Hematopoietic multipotent progenitor cell treated with erythropoietin and hydrocortisone succinate and interleukin-3 and kit ligand, for 17 days (in vitro differentiated cells): ENCODE data around the gene TMC1.
A peak's percentile ranks its signal among the peaks of the same experiment; 100 is the strongest.
"Not testable (repeated sequence)": the region's sequence is repeated elsewhere in the genome, so short reads cannot be mapped to it uniquely, and the experiment has no call there.

Source experiments
- DNase-seq: peaks from one replicate; pipeline ENCODE4 v3.0.0-alpha.2; 2015; ENCODE audit warnings: low spot score

TMC1 gene

DNA sequence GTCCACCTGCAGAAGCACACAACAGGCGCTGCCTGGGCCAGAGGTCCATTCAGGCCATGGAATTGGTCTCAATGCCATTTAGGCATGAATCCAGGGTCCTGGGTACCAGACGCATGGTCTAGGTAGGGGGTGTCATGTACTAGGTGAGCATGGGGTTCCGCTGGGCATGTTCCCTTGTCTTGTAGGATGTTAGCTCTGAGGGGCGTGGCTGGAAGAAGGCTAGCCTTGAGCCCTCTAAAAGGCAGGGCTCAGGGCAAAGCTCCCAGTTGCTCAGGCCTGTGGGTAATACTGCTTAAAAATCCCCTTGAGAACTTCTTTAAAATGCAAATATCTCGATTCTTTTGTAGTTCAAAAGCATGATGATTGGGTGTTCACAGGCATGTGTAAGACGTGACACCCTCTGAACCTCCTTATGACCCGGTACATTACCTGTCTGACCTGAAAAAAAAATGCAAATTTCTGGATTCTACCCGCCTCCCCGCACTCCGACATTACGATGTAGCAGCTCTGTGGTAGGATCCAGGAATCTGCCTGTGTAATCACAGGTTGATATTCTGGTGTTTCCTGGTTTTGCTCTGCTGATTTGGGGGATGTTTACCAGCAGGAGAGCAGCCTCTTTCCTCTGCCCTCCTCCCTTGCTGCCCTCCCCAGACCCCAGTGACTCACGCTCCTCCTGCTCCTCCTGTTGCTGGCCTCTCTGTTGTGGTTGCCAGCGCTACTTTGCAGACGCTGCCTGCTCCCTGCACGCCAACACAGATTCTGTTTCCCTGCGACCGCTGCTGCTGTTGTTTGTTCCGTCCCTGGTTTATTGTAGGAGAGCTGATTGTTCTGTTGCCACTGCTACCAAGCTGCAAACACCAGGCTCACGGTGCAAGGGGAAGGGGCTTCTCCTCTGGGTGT, 5.7 kb downstream of the TMC1 start:
- DNase-seq = no peak

DNA sequence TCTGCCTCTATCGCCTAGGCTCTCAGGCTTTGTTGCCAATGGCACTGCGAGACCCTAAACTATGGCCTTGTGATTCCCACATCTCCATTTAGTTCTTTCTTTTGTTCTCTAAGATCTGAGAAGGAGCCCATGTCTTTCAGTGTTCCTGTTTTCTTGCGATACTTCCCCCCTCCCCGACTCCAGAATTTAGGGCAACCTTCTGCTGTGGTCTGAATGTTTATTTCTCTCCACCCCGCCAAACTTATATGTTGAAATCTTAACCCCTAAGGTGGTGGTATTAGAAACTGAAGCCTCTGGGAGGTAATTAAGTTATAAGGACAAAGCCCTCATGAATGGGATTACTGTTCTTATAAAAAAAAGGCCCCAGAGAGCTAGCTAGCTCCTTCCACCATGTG, 6.4 kb downstream of the TMC1 start:
- no peak for DNase-seq

DNA sequence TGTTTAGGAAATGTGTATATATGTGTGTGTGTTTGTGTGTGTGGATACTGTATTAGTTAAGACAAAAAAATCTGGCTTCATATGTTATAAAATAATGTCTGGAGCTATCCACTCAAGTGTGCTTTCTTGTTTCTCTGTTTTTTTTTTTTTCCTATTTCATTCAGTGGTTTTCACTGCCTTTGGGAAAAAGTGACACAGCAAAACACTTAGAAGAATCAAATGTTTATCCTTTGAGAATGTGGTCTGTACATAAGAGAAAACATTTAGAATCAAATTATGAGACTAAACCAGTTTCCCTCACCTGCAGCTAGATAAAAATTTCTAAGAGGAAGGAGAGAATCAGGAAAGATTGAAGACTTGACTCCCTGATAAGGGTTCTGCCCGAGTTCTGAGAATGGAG, 8.1 kb downstream of the TMC1 start:
- DNase-seq = no peak

DNA sequence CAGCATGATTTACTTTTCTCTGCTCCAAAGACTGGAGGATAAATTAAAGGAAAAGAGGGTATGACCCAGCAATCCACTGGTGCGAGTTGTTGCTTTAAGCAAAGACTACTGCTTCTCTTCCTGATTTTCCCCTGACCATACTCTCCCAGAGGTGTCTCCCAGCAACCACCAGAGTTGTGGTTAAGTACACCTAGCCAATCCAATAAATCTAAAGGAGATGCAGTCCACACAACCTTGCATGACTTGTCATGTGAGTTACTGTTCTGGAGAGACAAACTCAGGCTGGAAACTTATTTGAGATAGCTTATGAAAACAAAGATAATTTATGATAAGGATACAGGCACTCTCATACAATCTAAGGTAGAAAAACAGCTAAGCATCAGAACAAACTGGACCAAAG, 11.9 kb downstream of the TMC1 start:
- DNase-seq = no peak

DNA sequence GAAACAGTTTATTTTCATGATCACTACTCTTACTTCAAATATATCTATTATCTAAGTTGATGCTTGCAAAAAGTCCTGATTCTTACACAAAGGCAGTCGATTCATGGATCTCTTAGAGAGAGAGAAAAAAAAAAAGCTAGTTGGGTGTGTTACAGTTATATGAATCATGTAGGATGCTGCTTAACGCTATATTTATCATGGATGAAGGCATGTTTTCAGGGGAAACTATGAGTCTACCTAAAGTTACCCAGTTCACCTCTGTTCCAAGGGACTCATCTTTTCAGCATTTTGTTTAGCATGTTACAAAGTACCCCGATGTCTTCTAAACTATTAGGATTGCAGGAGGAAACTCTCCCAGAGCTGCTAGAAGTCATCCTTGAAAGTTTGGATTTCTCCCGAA, 13.5 kb downstream of the TMC1 start:
- no peak for DNase-seq

DNA sequence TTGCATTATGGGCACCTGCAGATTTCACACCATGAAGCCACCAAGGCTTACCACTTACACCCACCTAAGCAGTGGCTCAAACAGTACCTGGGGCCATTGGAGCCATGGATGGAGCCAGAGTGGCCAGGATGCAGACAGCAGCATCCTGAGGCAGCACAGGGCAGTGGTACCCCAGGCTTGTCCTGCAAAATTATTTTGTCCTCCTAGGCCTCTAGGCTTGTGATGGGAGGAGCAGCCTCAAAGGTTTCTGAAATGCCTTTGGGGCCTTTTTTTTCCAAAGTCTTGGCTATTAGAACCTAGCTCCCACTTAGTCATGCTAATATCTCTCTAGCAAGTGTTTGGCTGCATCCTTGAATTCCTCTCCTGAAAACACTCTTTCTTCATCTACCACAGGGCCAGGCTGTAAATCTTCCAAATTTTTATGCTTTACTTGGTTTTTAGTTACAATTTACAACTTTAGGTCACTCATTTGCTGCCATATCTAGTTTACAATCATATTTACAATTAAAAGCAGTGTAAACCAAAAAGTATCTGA, 15.7 kb downstream of the TMC1 start:
- DNase-seq = no peak

DNA sequence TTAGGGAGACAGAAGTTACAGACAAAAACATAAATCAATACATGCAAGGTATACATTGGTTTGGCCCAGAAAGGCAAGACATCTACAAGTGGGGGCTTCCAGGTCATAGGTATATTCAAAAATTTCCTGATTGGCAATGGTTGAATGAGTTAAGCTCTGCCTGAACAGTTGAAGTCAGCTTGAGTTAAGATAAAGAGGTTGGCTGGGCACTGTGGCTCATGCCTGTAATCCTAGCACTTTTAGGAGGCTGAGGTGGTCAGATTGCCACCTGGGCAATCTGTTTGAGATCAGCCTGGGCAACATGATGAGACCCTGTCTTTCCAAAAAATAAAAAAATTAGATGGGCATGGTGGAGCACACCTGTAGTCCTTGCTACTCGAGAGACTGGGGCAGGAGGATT, 16.3 kb downstream of the TMC1 start:
- no peak for DNase-seq

DNA sequence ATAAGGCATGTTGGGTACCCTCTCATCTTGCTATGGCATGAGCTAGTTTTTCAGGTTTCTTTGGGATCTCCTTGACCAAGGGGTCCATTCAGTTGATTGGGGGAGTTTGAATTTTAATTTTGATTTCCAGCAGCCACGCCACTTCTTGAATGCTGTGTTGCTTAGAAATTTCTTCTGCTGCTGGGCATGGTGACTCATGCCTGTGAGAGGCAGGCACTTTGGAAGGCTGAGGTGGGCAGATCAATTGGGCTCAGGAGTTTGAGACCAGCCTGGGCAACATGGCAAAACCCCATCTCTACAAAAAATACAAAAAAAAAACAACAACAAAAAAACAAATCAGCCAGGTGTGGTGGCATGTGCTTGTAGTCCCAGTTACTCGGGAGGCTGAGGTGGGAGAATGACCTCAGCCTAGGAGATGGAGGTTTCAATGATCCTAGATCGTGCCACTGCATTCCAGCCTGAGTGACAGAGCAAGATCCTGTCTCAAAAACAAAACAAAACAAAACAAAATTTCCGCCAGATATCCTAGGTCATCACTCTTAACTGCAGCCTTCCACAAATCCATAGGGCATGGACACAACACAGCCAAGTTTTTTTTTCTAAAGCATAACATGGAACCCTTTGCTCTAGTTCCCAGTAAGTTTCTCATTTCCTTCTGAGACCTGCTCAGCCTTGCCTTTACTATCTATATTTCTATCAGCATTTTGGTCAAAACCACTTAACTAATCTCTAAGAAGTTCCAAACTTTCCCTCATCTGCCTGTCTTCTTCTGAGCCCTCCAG, 17.7 kb downstream of the TMC1 start:
- no peak for DNase-seq

DNA sequence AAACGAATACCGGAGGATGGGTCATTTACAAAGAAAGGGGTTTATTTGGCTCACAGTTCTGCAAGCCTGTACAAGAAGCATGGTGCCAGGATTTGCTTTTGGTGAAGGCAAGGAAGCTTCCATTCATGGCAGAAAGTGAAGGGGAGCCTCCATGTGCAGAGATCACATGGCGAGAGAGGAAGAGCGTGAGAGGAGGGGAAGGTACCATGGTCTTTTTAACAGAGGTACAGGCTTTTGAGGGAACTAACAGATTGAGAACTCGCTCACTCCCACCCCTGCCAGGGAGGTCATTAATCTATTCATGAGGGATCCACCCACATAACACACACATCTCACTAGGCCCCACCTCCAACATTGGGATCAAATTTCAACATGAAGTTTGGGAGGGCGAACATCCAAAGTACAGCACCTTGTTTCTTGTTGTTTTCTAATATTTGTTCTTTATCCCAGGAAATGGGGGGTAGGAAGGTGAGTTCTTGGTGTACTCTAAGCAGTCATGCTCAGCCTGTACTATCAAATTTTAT, 18.5 kb downstream of the TMC1 start:
- no peak for DNase-seq

DNA sequence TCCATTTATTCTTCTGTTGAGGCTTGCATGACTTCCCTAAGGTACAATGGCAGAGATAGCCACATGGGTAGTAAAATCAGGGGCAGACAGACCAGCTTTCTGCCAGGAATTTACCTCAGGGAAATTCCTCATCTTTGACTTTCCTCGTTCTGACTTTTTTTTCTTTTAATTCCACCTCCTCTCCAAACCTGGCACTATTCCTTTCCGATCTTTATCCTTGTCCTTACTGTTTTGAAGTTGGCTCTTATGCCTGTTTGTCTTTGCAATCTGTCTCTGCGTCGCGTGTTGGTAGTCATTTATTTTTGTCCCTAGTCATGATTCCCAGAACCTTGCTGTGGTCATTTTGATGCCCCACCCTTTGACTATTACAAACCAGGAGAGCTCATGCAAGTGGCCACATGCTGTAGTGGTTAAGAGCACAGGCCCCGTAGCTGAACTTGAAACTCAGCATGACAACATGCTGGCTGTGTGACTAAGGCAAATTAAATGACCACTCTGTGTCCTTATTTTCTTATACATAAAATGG, 19.0 kb downstream of the TMC1 start:
- no peak for DNase-seq

DNA sequence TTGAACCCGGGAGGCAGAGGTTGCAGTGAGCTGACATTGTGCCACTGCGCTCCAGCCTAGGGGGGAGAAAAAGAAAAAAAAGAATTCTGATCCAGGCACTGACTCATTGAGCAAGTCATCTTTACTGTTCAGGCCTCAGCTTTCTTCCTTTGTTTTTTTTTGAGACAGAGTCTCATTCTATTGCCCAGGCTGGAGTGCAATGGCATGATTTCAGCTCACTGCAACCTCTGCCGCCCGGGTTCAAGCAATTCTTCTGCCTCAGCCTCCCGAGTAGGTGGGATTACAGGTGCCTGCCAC, 21.1 kb downstream of the TMC1 start:
- not testable (repeated sequence) for DNase-seq

DNA sequence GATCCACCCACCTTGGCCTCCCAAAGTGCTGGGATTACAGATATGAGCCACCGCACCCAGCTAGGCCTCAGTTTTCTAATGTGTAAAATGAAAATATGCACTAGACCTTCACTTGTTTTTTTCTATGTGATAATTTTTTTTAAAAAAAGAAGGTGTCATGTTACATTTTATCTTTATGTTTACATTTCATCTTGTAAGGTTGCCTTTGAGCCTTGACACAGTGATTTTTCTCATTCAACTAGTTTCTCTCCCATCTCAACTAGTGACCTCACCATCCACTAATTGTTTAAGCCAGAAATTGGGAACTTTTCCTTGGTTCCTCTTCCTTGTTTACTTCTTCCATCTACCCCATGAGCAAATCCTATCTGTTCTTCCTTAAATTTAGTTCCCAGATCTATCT, 21.5 kb downstream of the TMC1 start:
- DNase-seq = no peak

DNA sequence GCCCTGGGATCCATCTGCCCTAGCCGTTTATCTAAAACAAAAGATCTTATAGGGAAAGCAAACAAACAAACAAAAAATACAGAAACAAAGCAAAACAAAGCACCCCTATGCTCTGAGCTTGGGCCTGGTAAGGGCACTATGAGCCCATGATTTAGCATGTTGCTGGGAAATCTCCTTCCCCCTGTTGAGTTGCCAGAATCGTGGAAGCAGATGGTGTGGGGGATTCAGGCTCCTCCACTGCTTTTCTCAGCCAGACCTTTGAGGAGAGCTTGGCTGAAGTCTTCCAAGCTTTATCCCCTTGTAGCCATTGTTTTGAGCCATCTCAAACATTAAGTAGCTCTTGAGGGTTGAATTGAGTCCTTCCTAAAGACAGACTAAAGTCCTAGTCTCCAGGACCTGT, 29.9 kb downstream of the TMC1 start:
- DNase-seq = no peak

DNA sequence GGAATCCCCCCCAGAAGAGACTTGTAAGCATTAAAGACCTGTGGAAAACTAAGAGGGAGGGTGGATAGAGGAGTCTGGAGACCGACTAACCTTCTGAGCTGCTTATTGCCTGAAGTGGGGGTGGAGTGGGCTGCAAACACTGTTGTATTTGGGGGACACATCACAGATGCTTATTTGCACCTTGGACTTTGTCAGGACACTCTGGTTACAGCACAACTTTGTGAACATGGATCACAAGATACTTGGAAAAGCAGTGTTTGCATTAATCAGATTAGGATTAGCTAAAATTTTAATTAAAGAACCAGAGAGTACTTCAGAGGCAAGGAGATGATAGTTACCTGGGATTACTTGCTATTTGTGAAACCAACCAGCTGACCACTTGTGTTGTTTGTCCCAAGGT, 30.9 kb downstream of the TMC1 start:
- DNase-seq = no peak

DNA sequence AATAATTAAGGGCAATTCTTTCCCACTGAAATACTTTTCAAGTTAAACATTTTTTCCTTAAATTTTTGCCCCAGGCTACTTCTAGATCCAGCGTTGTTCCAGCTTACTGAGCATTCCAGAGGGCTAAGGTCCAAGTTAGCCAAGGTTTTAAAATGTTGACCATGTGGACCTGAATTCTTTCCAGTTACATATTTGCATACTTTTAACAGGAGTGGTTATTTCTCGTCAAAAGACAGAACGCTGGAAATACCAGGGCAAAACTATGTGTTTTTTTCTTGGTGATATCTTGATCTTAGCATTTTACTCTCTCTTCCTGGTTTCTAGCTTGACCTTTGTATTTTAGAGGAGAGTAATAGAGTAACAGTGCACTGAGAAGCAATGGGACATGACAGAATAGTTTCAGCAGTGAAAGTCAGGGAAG, 32.8 kb downstream of the TMC1 start:
- DNase-seq = no peak

DNA sequence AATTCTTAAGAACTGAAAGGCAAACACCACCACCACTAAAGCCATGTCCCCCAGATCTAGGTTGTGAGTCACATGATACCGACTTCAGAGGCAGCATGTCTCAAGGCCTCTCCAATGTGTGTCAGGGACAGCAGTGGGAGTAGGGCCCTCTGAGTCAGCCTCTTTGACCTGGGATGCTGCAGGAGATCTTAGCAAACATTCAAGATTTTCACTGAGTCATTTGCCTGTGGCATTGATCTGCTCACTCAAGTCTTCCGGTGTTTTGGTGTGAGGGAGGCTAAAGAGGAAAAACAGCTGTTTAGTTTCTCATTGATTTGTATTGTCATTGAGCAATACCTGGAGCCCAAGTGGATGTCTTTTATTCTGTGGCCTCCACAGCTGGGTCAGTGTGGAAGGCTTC, 36.1 kb downstream of the TMC1 start:
- DNase-seq = peak; percentile 23

DNA sequence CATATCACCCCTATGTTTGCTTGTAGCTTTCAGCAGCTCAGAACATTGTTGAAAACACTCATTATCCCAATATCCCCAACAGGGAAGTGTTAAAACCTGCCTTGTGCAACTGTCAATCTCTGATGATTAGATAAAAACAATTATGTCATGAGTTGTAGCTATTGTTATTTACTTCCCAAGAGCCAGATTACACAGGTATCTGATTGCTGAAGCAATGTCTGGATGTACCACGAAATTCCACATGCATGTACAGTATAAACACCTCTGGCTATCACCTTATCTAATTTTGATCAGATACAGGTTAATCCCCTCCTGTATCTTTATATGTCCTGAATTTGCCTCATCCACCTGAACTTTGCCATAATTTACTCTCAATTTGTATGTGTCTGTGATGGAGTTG, 38.7 kb downstream of the TMC1 start:
- DNase-seq = no peak

DNA sequence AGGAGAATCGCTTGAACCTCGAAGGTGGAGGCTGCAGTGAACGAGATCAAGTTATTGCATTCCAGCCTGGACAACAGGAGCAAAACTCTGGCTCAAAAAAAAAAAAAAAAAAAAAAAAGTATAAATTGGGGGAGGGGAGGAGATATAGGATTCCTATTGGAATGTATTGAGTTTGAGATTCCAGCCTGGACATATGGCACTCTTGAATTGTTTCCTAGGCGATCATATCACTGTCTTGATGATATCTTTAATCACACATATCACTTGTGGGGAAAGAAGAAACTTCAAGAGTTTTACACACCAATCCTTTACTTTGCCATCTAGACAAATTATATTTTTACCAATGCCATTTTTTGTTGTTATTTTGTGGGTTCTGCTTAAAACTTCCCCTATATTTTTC, 42.4 kb downstream of the TMC1 start:
- no peak for DNase-seq

DNA sequence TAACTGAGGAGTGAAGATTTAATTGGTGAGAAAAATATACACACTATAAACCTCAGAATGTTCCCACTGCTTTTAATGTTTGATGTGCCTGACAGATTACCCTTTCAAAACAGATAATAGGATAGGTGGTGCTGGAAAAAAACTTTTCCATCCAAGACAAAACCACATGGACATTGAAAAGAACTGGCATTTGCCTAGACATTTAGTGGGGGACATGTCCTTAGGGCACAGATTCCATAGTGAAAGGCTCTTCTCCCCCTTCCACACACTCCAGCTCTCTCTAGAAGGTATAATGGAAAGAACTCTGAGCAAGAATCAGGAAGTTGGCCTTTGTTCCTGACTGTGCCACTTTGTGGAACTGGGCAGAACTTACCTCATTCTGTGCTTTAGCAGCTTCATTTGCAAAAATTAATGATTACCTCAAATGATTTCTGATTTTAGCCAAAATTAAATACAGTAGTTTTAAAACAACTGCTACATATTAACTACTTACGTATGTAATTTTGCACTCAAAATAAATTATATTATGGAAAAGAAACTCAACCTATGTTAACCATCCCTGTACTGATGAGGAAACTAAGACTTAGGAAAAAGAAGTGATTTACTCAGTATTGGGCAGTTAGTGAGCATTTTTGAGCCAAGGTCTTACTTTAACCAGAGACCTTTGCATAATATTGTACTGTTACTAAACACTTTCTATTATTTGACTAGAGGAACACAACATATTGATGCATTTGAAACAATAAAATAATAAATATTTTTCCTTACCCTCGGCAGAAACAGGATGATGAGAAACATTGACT, 43.3 kb downstream of the TMC1 start:
- DNase-seq = no peak

DNA sequence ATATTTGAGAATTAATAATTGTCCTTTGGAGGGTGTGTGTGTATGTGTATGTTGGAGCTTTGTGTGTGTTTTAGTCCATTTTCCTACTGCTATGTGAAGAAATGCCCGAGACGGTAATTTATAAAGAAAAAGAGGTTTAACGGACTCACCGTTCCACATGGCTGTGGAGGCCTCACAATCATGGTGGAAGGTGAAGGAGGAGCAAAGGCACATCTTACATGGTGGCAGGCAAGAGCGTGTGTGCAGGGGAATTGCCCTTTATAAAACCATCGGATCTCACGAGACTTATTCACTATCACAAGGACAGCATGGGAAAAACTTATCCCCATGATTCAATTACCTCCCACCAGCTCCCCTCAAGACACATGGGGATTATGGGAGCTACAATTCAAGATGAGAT, 44.1 kb downstream of the TMC1 start:
- DNase-seq = no peak

DNA sequence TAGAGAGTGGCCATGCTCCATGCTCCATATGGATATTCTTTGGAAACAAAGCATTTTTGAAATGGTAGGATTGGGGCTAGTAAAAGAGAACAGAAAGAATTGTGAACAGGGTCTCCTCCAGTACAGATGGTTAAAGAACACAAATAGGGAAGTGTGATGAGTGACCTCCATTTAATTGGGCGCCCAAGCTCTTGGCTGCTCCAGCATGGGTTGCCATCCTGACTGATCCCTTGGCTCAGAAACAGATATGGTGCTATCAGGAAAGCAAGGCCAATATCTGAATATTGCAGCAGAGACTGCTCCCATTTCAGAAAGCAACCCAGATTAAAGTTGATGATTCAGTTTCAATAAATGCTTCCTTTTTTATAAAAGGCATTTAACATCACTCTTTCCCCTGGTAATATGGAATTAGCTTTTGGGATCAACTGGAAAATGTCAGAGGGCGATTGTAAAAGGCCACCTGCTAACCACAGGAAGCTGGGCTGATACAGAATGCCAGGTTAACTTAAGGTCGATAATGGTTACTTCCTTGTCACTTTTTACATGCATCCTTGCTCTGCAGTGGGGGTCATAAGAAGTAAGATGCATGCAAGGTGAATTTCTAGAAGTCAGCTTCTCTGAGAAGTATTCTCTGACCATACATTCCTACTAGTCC, 52.9 kb downstream of the TMC1 start:
- no peak for DNase-seq

DNA sequence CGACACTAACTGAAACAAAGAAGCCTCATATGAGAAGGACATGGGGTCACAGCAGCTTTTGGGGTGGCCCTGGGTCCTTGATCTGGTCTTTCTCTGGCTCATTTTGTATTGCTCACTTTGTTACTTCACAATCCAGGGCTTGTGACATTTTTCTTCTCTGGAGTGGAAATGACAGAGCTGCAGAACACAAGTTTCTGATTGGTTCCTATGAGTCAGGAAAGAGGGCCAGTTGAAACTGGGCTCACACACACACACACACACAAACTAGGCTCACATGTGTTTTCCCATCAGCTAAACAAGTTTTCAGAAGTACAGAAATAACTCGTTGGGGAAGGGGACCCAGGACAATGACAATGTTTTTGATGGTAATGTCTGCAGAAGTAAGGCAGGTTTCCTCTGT, 54.3 kb downstream of the TMC1 start:
- DNase-seq = no peak
